Stimulated activated CD4-positive, alpha-beta T cell treated with anti-CD3 and anti-CD28 coated beads, TNF-alpha, amount 100 ng/mL, for 48 hours (primary cell): Measurements from ENCODE around the gene PHOSPHO1.
"Not testable (repeated sequence)": the region's sequence is repeated elsewhere in the genome, so short reads cannot be mapped to it uniquely, and the experiment has no call there.

Experiments used
- DNase-seq, 3 donors: peaks; one replicate each; pipeline ENCODE4 v3.0.0-alpha.2; 2020; ENCODE audit warnings: low read depth in 3 of 3

Gene PHOSPHO1, protein sequence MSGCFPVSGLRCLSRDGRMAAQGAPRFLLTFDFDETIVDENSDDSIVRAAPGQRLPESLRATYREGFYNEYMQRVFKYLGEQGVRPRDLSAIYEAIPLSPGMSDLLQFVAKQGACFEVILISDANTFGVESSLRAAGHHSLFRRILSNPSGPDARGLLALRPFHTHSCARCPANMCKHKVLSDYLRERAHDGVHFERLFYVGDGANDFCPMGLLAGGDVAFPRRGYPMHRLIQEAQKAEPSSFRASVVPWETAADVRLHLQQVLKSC

GRCh38 chr17:49230636-49231562 lies at the start of gene PHOSPHO1:
PHOSPHO1 (minus strand) TSS chr17:49230787; CDS start chr17:49226691, 4,096 bp downstream.
- peak; percentile 62 to 84 (median 68) for DNase-seq

DNA sequence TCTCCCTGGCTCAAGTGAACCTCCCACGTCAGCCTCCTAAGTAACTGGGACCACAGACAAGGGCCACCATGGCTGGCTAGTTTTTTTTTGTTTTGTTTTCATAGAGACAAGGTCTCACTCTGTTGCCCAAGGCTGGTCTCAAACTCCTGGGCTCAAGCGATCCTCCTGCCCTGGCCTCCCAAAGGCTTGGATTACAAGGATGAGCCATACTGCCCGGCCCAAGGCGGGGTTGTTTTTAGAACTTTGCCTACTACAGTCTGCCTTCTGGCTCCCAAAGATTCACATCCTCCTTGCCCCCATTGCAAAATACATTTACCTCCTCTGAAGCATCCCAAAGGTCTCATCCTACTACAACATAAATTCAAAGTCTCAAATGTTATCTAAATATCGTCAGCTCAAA lies 49.5 kb upstream of the PHOSPHO1 start:
- no peak for DNase-seq

GRCh38 chr17:49279263-49280015 lies 48.9 kb upstream of the PHOSPHO1 start:
- not testable (repeated sequence) for DNase-seq

DNA sequence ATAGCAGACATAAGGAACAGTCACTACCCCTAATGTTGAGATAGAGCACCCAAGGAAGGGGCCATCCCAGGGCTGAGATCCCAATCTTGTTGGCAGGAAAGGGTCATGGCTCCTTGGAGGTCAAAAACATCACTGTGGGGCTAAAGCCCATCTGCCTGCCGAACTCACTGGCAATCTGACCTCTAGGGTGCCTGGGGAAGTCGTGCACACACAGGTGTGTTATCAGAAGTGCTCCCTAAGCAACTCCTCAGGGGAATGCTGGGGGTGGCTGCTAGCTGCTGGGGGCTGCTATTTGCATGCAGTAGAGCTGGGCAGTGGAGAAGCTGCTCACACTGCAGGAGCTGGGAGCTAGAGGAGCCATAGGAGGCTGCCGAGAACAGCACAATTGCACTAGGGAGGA lies 47.5 kb upstream of the PHOSPHO1 start:
- no peak for DNase-seq

- DNase-seq, result no peak
These were observed 47.1 kb upstream of the PHOSPHO1 start for GRCh38 chr17:49277638-49278037.

- DNase-seq, result not testable (repeated sequence)
These were observed 45.4 kb upstream of the PHOSPHO1 start for GRCh38 chr17:49275981-49276380.

DNA sequence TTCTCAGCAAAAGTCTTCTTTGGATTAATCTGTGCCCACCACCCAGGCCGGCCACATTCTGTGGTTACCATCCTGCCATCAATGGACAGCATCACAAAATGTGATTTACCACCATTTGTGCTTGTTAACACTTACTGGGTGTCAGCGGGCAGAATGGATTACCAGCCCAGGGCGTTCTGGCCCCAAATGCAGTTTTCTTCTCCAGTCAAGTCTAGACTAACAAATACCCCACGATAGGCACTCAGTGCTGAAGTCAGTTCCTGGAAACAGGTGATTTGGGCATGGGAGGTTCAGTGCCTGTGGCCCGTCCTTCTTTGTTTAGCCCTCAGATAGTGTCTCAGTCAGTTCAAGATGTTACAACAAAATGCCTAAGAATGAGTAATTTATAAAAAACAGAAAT lies 38.8 kb upstream of the PHOSPHO1 start:
- no peak for DNase-seq

DNA sequence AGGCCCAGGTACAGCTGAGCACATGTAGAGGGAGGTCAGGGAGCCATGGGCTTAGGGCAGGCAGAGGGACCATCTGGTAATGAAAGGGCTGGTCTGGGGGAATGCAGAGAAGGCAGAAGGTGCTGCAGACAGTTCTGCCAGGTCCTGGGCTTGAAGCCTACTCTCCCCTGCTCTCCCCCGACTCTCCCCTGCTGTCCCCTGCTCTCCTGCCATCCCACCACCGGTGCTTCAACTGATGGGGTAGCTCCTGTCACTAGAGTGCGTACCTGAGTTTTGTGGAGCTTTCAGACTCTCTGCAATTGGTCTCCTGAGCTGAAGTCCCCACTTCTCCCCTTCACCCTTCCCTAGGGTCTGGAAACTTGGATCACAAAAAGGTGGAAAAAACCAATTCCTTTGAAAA lies 37.3 kb upstream of the PHOSPHO1 start:
- DNase-seq, result no peak

- DNase-seq, result no peak
These were observed 35.6 kb upstream of the PHOSPHO1 start for GRCh38 chr17:49266233-49266632.

- not testable (repeated sequence) for DNase-seq
These were observed 31.0 kb upstream of the PHOSPHO1 start for GRCh38 chr17:49261540-49261939.

- DNase-seq, result peak in 2 of 3 donors; percentile 11 to 18
These were observed 30.3 kb upstream of the PHOSPHO1 start for GRCh38 chr17:49260817-49261291.

DNA sequence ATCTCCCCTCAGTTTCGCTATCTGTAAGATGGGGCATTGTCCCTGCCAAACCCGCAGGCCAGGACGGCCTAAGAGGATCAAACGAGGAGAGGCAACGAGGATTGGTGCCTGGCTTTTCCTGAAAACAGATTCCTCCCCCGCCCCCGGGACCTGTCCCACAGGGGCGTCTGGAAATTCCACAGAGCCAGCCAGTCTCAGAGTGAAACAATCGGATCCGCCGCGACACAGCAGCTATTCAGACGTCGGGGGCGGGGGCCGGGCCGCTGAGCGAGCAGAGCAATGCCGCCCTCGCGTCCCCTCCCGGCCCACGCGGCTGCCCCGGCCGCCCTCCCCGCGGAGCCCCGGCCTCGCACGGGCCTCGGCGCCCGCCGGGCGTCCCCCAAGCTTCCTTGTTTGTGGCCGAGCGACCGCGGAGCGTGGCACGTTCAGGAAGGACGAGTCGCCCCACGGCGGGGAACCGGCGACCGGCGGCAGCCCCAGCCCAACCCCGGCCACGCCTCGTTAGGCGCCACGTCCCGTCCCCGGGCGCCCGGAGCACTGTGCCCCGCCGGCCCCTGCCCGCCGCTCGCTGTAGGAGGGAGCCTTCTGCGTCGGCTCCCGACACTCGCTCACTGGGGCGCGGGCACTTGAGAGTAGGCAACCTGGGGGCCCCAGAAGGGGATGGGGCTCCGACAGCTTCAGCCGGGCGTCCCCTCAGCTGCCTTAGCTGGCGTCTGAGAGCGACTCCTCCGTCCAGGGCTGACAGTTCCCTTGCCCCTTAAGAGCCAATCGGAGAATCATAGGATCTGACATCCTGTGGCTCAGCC lies 29.6 kb upstream of the PHOSPHO1 start:
- DNase-seq, result peak; percentile 21 to 49 (median 22)

DNA sequence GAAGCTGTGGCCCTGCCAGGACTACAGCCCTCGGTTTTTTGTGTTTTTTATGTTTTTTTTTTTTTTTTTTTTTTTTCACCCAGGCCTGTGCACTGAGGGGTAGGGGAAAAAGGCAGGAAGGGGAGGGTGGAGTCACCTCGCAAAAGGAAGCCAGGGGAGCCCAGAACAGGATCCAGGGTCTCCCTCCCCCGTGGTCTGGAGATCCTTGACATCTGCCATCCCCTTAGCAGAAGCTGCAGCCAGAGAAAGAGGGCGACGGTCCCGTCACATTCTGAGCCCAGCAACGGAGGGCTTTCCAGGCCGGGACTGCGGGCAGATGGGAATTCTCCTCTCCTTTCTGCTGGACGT lies 29.1 kb upstream of the PHOSPHO1 start:
- DNase-seq, result no peak

- DNase-seq, result no peak
These were observed 27.8 kb upstream of the PHOSPHO1 start for GRCh38 chr17:49258394-49258793.

- no peak for DNase-seq
These were observed 24.5 kb upstream of the PHOSPHO1 start for GRCh38 chr17:49255125-49255524.

GRCh38 chr17:49254066-49254465 lies 23.5 kb upstream of the PHOSPHO1 start:
- no peak for DNase-seq

- no peak for DNase-seq
These were observed 21.6 kb upstream of the PHOSPHO1 start for GRCh38 chr17:49252148-49252695.

DNA sequence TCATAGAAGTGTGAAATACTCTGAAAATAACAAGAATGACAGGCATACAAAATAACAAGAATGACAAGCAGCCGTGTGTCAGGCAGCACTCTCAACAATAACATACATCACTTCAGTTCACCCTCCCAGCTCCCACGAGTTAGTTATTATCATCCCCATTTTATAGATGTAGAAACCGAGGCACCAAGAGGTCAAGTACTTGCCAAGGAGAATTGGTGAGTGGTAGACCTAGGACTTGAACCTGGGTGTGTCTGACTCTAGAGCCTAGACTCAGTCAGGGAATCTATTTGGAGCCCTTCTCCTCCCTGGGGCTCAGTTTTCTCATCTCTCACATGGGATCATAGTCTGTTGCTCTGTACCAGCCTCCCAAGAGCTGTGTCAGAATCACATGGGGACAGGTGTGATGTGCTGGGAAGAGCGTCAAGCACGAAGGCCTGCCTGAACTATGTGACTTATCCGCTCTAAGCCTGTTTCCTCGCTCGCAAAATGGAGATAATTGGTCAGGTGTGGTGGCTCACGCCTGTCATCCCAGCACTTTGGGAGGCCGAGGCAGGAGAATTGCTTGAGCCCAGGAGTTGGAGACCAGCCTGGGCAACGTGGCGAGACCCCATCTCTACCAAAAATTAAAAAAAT lies 19.4 kb upstream of the PHOSPHO1 start:
- no peak for DNase-seq

- no peak for DNase-seq
These were observed 18.8 kb upstream of the PHOSPHO1 start for GRCh38 chr17:49249292-49249794.

DNA sequence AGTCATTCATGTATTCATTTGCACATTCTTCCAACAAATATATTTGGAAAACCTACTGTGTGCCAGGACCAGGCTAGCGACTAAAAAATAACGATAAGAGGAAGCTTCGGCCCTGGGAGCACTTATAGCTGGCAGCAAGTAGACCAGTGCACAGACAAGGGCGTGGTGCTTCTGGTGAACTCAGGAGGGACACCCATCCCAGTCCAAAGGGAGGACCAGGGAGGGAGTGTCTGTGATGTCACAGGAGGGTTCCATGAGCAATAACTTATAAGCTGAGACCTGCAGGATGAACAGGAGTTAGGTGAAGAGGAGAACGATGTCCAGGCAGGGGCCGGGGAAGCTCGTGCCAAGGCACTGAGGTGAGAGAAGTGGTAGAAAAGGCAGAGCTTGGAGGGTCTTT lies 17.4 kb upstream of the PHOSPHO1 start:
- no peak for DNase-seq
